Measurements from ENCODE around the gene FARSB. TPM values are rescaled to one million over a fixed set of nuclear protein-coding genes. Genes with fewer than 3 reads are reported as not detected.
A peak's percentile ranks its signal among the peaks of the same experiment; 100 is the strongest.

Gene FARSB
- total RNA-seq, 1 donor from 2014 or later: 23.1 TPM

DNA sequence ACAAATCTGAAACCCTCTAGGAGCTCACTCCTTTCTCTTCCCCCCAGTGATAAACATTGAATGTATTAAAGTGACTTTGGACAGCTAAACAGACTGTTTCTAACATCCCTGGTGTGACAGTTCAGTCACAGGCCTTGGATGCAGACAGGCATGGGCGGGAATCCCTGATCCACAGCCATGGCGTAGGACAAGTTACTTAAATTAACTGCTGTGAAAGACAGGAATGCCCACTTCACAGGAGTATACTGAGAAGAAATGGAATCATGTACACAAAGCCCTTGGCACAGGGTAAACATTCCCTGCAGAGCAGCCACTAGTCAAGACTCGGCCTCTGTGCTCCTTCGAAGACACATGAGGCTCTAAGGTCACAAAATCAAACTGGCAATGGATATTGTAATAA, 34.0 kb downstream of the FARSB start:
- Histone ChIP-seq H3K4me2 (ENCODE audit: low read length) (no peak overlapping the region), H3K27ac (ENCODE audit: low read depth, low read length) (no peak overlapping the region), H3K27me3 (ENCODE audit: insufficient read depth, low read length) (no peaks in the 10 kb centered on the region), H3K4me3 (ENCODE audit: insufficient read depth, low read depth, low read length) (no peak overlapping the region), H2AFZ (ENCODE audit: low read depth, low read length) (no peak overlapping the region), H3K4me1 (ENCODE audit: insufficient read depth, low read length) (no peaks in the 10 kb centered on the region), H3K79me2 (ENCODE audit: insufficient read depth, low read length) (no peaks in the 10 kb centered on the region), H3K9me3 (ENCODE audit: insufficient read depth, low read depth, low read length) (no peaks in the 10 kb centered on the region), H3K9ac (ENCODE audit: low read length) (no peak overlapping the region), H3K36me3 (ENCODE audit: insufficient read depth, low read length) (peaks cover 45% of the 10 kb centered on the region), H4K20me1 (ENCODE audit: insufficient read depth, low read length) (no peaks in the 10 kb centered on the region)
- Mint-ChIP-seq H3K27me3 (ENCODE audit: low read depth, unreplicated experiment) (no peaks in the 10 kb centered on the region), H3K4me1 (ENCODE audit: low read depth, unreplicated experiment) (no peaks in the 10 kb centered on the region), H3K27ac (ENCODE audit: unreplicated experiment) (no peak overlapping the region), H3K36me3 (ENCODE audit: low read depth, unreplicated experiment) (no peaks in the 10 kb centered on the region), H3K9me3 (ENCODE audit: unreplicated experiment) (no peaks in the 10 kb centered on the region), H3K4me3 (ENCODE audit: unreplicated experiment) (no peak overlapping the region)
- no peak for DNase-seq (ENCODE audit: low read depth)
- TF ChIP-seq EZH2 (IDR thresholded peaks at IDR 0.05; ENCODE audit: insufficient read depth, low read length): no peak
- TF ChIP-seq, protein P1, sequence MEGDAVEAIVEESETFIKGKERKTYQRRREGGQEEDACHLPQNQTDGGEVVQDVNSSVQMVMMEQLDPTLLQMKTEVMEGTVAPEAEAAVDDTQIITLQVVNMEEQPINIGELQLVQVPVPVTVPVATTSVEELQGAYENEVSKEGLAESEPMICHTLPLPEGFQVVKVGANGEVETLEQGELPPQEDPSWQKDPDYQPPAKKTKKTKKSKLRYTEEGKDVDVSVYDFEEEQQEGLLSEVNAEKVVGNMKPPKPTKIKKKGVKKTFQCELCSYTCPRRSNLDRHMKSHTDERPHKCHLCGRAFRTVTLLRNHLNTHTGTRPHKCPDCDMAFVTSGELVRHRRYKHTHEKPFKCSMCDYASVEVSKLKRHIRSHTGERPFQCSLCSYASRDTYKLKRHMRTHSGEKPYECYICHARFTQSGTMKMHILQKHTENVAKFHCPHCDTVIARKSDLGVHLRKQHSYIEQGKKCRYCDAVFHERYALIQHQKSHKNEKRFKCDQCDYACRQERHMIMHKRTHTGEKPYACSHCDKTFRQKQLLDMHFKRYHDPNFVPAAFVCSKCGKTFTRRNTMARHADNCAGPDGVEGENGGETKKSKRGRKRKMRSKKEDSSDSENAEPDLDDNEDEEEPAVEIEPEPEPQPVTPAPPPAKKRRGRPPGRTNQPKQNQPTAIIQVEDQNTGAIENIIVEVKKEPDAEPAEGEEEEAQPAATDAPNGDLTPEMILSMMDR (IDR thresholded peaks at IDR 0.05; ENCODE audit: insufficient read depth, low read depth, low read length): no peak
- FAIRE-seq: no peak

DNA sequence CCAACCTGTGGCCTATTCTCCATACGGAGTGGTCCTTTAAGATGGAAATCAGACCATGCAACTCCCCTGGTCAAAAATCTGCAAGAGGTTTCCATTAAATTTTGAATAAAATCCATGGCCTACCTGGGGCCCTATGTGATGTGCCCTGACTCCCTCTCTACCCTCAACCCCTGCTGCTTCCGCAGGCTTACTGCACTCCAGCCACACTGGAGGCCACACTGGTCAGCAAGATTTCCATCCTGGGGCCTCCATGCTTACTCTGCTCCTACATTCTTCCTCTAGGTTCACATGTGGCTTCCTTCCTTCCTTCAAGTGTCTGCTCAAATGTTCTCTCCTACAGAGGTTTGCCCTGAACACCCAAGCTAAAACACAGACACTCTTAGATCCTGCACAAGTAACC, 40.6 kb downstream of the FARSB start:
- Histone ChIP-seq H3K27ac (ENCODE audit: low read depth, low read length) (no peak overlapping the region), H3K36me3 (ENCODE audit: insufficient read depth, low read length) (peaks cover 42% of the 10 kb centered on the region), H3K27me3 (ENCODE audit: insufficient read depth, low read length) (no peaks in the 10 kb centered on the region), H2AFZ (ENCODE audit: low read depth, low read length) (no peak overlapping the region), H4K20me1 (ENCODE audit: insufficient read depth, low read length) (no peaks in the 10 kb centered on the region), H3K79me2 (ENCODE audit: insufficient read depth, low read length) (no peaks in the 10 kb centered on the region), H3K4me1 (ENCODE audit: insufficient read depth, low read length) (no peaks in the 10 kb centered on the region), H3K9me3 (ENCODE audit: insufficient read depth, low read depth, low read length) (no peaks in the 10 kb centered on the region), H3K9ac (ENCODE audit: low read length) (no peak overlapping the region), H3K4me3 (ENCODE audit: insufficient read depth, low read depth, low read length) (no peak overlapping the region), H3K4me2 (ENCODE audit: low read length) (no peak overlapping the region)
- no peaks in the 10 kb centered on the region for H3K27me3 Mint-ChIP-seq (ENCODE audit: low read depth, unreplicated experiment)
- FAIRE-seq (no peak), DNase-seq (ENCODE audit: low read depth) (no peak)
- H3K4me1 Mint-ChIP-seq (ENCODE audit: low read depth, unreplicated experiment): no peaks in the 10 kb centered on the region
- H3K9me3 Mint-ChIP-seq (ENCODE audit: unreplicated experiment): no peaks in the 10 kb centered on the region
- no peak overlapping the region for H3K27ac Mint-ChIP-seq (ENCODE audit: unreplicated experiment)
- peaks cover 2% of the 10 kb centered on the region for H3K36me3 Mint-ChIP-seq (ENCODE audit: low read depth, unreplicated experiment)
- H3K4me3 Mint-ChIP-seq (ENCODE audit: unreplicated experiment): no peak overlapping the region
- TF ChIP-seq EZH2 (IDR thresholded peaks at IDR 0.05; ENCODE audit: insufficient read depth, low read length): no peak
- TF ChIP-seq, protein P1 (IDR thresholded peaks at IDR 0.05; ENCODE audit: insufficient read depth, low read depth, low read length): no peak

DNA sequence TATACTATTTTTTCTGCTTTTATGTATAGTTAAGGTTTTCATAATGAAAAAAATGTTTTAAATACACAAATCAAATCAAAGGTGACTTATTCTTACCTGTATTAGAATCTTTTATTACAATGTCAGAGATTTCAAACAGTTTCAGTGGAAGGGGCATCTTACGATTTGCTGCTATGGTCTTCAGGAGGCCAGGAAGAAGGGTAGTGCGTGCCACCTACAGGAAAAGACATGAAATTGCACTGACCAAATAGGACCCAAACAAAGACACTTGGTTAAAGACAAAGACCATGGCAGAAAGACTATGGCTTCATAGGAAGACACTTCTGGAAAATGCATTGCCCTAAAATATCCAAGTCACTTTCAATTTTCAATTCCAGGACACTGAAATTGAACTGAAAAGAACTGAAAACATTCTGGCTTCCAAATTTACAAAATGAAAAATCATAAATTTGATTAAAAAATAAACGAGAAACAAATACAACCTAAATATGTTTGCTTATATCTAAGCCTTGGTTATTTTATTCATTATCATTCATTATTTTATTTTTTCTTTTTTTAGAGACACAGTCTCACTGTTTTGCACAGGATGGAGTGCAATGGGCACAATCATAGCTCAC, 42.1 kb downstream of the FARSB start:
- Histone ChIP-seq H4K20me1 (ENCODE audit: insufficient read depth, low read length) (no peaks in the 10 kb centered on the region), H3K27me3 (ENCODE audit: insufficient read depth, low read length) (no peaks in the 10 kb centered on the region), H3K9me3 (ENCODE audit: insufficient read depth, low read depth, low read length) (no peaks in the 10 kb centered on the region), H3K36me3 (ENCODE audit: insufficient read depth, low read length) (peaks cover 34% of the 10 kb centered on the region), H3K4me2 (ENCODE audit: low read length) (no peak overlapping the region), H3K4me1 (ENCODE audit: insufficient read depth, low read length) (no peaks in the 10 kb centered on the region), H3K4me3 (ENCODE audit: insufficient read depth, low read depth, low read length) (no peak overlapping the region), H3K79me2 (ENCODE audit: insufficient read depth, low read length) (no peaks in the 10 kb centered on the region), H3K27ac (ENCODE audit: low read depth, low read length) (no peak overlapping the region), H3K9ac (ENCODE audit: low read length) (no peak overlapping the region), H2AFZ (ENCODE audit: low read depth, low read length) (no peak overlapping the region)
- Mint-ChIP-seq H3K36me3 (ENCODE audit: low read depth, unreplicated experiment) (peaks cover 2% of the 10 kb centered on the region), H3K4me1 (ENCODE audit: low read depth, unreplicated experiment) (no peaks in the 10 kb centered on the region), H3K9me3 (ENCODE audit: unreplicated experiment) (no peaks in the 10 kb centered on the region), H3K27me3 (ENCODE audit: low read depth, unreplicated experiment) (no peaks in the 10 kb centered on the region), H3K27ac (ENCODE audit: unreplicated experiment) (no peak overlapping the region), H3K4me3 (ENCODE audit: unreplicated experiment) (no peak overlapping the region)
- DNase-seq (ENCODE audit: low read depth) (peak; percentile 33), FAIRE-seq (peak; percentile 64)
- TF ChIP-seq, protein P1 (IDR thresholded peaks at IDR 0.05; ENCODE audit: insufficient read depth, low read depth, low read length): peak; percentile 84
- no peak for TF ChIP-seq EZH2 (IDR thresholded peaks at IDR 0.05; ENCODE audit: insufficient read depth, low read length)
